ENCODE results near the gene ERBIN.

DNA sequence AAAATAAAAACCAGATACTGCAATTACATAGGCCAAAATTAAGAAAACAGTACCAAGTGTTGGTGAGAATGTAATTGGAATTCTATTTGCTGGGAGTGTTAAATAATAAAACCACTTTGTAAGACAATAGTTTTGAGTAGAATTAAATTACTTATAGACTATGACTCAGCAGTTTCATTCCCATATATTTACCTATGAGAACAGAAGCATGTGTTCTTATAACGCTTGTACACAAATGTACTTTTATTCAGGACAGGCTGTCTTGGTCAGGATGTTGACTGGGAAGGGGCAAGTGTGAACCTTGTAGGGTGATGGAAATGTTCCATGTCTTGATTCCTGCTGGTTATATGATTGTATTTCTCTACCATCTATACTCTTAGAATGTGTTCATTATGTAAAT is 56.3 kb downstream of the ERBIN start:
- TF ChIP-seq, protein P1, sequence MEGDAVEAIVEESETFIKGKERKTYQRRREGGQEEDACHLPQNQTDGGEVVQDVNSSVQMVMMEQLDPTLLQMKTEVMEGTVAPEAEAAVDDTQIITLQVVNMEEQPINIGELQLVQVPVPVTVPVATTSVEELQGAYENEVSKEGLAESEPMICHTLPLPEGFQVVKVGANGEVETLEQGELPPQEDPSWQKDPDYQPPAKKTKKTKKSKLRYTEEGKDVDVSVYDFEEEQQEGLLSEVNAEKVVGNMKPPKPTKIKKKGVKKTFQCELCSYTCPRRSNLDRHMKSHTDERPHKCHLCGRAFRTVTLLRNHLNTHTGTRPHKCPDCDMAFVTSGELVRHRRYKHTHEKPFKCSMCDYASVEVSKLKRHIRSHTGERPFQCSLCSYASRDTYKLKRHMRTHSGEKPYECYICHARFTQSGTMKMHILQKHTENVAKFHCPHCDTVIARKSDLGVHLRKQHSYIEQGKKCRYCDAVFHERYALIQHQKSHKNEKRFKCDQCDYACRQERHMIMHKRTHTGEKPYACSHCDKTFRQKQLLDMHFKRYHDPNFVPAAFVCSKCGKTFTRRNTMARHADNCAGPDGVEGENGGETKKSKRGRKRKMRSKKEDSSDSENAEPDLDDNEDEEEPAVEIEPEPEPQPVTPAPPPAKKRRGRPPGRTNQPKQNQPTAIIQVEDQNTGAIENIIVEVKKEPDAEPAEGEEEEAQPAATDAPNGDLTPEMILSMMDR (IDR thresholded peaks at IDR 0.05; ENCODE audit: low read length), result no peak
- TF ChIP-seq EZH2 (IDR thresholded peaks at IDR 0.05; ENCODE audit: borderline replicate concordance, low read length), result no peak

Data from OCI-LY1 (cell line).